Uterus (tissue), 2 donors: ENCODE measurements around the gene LY6G6F.

Experiments
- POLR2A ChIP-seq, 2 donors: fragments of 450-650 bp; IDR thresholded peaks; one replicate each; pipeline ENCODE4 v1.6.1; 2016; ENCODE audit warnings: antibody characterized with exemption in 2 of 2, mild to moderate bottlenecking in 1 of 2, moderate library complexity in 1 of 2
- TF ChIP-seq, protein P1 (sequence below), 4 experiments: fragments of 200-600 bp in 2 of 4; fragments of 450-650 bp in 2 of 4; sonication (generic) in 2 of 4; IDR thresholded peaks; one replicate each; pipeline ENCODE4 v1.5.1; 2016 to 2019; ENCODE audit warnings: antibody characterized with exemption in 4 of 4, mild to moderate bottlenecking in 2 of 4, moderate library complexity in 1 of 4

DNA sequence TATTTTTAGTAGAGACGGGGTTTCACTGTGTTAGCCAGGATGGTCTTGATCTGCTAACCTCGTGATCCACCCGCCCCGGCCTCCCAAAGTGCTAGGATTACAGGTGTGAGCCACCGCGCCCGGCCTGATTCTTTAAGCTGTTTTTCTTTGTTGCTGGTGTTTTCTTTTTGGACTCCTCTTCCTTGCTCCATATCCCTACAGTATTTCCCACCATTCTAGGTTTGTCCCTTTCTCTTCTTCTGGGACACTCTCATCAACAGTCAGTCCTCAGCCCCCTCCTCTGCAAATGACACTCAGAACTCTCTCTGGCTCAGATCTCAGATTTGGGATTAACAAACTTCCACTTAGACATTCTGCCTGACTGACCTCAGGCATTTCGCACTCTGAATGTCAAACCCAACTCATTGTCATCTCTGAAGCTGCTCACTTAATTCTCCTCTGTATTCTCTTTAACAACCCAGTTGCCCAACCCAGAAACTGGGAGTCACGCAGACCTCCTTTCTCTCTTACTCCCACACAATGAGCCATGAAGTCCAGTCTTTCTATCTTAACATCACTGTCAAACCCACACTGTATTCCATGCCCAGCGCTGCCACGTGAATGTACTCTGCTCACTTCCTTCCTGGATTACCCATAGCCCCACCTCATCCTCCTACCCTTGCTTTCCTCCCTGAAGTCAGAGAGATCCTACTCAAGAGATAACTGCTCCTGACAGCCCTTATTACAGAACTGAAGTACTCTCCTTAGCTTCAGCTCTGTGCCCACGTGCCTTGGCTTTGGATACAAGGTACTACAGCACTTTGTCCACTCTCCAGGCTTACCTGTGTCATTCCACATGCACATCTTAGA lies 19.1 kb downstream of the LY6G6F start:
- TF ChIP-seq, protein P1, sequence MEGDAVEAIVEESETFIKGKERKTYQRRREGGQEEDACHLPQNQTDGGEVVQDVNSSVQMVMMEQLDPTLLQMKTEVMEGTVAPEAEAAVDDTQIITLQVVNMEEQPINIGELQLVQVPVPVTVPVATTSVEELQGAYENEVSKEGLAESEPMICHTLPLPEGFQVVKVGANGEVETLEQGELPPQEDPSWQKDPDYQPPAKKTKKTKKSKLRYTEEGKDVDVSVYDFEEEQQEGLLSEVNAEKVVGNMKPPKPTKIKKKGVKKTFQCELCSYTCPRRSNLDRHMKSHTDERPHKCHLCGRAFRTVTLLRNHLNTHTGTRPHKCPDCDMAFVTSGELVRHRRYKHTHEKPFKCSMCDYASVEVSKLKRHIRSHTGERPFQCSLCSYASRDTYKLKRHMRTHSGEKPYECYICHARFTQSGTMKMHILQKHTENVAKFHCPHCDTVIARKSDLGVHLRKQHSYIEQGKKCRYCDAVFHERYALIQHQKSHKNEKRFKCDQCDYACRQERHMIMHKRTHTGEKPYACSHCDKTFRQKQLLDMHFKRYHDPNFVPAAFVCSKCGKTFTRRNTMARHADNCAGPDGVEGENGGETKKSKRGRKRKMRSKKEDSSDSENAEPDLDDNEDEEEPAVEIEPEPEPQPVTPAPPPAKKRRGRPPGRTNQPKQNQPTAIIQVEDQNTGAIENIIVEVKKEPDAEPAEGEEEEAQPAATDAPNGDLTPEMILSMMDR (IDR thresholded peaks at IDR 0.05), result no peak
- TF ChIP-seq POLR2A (IDR thresholded peaks at IDR 0.05), result no peak
